ENCODE data around the gene DTNBP1. TPM values are rescaled to one million over a fixed set of nuclear protein-coding genes. Genes with fewer than 3 reads are reported as not detected.

Gene DTNBP1
- total and polyA plus RNA-seq, 2 of the 8 experiments (the other 6 are each of a cell fraction or from before 2014, with no cell fraction given) = 13.5 to 22.1 TPM

DNA sequence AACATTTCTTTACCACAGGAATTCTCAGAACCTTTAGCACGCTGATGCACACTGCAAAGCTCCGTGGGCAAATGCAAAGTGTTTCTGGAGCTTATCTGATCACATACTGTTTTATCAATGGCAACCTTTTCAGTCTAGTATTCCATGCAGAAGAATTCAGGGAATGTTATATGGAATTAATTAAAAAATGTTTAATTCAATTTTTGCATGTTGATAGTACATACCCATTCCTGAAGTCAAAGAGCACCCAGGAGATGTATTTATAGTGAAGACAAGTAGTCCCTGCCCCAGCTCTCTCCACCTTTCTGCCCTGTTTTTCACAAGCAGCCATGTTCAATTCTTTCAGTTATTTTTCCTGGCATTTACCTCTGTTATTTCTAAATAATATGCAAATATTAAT, 55.2 kb downstream of the DTNBP1 start (continued):
- TF ChIP-seq, protein P1, sequence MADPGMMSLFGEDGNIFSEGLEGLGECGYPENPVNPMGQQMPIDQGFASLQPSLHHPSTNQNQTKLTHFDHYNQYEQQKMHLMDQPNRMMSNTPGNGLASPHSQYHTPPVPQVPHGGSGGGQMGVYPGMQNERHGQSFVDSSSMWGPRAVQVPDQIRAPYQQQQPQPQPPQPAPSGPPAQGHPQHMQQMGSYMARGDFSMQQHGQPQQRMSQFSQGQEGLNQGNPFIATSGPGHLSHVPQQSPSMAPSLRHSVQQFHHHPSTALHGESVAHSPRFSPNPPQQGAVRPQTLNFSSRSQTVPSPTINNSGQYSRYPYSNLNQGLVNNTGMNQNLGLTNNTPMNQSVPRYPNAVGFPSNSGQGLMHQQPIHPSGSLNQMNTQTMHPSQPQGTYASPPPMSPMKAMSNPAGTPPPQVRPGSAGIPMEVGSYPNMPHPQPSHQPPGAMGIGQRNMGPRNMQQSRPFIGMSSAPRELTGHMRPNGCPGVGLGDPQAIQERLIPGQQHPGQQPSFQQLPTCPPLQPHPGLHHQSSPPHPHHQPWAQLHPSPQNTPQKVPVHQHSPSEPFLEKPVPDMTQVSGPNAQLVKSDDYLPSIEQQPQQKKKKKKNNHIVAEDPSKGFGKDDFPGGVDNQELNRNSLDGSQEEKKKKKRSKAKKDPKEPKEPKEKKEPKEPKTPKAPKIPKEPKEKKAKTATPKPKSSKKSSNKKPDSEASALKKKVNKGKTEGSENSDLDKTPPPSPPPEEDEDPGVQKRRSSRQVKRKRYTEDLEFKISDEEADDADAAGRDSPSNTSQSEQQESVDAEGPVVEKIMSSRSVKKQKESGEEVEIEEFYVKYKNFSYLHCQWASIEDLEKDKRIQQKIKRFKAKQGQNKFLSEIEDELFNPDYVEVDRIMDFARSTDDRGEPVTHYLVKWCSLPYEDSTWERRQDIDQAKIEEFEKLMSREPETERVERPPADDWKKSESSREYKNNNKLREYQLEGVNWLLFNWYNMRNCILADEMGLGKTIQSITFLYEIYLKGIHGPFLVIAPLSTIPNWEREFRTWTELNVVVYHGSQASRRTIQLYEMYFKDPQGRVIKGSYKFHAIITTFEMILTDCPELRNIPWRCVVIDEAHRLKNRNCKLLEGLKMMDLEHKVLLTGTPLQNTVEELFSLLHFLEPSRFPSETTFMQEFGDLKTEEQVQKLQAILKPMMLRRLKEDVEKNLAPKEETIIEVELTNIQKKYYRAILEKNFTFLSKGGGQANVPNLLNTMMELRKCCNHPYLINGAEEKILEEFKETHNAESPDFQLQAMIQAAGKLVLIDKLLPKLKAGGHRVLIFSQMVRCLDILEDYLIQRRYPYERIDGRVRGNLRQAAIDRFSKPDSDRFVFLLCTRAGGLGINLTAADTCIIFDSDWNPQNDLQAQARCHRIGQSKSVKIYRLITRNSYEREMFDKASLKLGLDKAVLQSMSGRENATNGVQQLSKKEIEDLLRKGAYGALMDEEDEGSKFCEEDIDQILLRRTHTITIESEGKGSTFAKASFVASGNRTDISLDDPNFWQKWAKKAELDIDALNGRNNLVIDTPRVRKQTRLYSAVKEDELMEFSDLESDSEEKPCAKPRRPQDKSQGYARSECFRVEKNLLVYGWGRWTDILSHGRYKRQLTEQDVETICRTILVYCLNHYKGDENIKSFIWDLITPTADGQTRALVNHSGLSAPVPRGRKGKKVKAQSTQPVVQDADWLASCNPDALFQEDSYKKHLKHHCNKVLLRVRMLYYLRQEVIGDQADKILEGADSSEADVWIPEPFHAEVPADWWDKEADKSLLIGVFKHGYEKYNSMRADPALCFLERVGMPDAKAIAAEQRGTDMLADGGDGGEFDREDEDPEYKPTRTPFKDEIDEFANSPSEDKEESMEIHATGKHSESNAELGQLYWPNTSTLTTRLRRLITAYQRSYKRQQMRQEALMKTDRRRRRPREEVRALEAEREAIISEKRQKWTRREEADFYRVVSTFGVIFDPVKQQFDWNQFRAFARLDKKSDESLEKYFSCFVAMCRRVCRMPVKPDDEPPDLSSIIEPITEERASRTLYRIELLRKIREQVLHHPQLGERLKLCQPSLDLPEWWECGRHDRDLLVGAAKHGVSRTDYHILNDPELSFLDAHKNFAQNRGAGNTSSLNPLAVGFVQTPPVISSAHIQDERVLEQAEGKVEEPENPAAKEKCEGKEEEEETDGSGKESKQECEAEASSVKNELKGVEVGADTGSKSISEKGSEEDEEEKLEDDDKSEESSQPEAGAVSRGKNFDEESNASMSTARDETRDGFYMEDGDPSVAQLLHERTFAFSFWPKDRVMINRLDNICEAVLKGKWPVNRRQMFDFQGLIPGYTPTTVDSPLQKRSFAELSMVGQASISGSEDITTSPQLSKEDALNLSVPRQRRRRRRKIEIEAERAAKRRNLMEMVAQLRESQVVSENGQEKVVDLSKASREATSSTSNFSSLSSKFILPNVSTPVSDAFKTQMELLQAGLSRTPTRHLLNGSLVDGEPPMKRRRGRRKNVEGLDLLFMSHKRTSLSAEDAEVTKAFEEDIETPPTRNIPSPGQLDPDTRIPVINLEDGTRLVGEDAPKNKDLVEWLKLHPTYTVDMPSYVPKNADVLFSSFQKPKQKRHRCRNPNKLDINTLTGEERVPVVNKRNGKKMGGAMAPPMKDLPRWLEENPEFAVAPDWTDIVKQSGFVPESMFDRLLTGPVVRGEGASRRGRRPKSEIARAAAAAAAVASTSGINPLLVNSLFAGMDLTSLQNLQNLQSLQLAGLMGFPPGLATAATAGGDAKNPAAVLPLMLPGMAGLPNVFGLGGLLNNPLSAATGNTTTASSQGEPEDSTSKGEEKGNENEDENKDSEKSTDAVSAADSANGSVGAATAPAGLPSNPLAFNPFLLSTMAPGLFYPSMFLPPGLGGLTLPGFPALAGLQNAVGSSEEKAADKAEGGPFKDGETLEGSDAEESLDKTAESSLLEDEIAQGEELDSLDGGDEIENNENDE (IDR thresholded peaks at IDR 0.05; ENCODE audit: insufficient replicate concordance, low read length) = no peak
- no peak for TF ChIP-seq NANOG (IDR thresholded peaks at IDR 0.05; ENCODE audit: insufficient read depth, low read depth, low read length, poor library complexity, severe bottlenecking)
- no peak for TF ChIP-seq CREB1 (IDR thresholded peaks at IDR 0.05)
- no peak for TF ChIP-seq EP300 (IDR thresholded peaks at IDR 0.05; ENCODE audit: borderline replicate concordance in 1 of 2, low read depth in 2 of 2, low read length in 2 of 2)
- TF ChIP-seq RNF2 (IDR thresholded peaks at IDR 0.05; ENCODE audit: borderline replicate concordance, low read depth, low read length, missing control alignments, poor library complexity, severe bottlenecking) = no peak
- no peak for TF ChIP-seq BACH1 (IDR thresholded peaks at IDR 0.05; ENCODE audit: low read length)
- TF ChIP-seq GTF2F1 (IDR thresholded peaks at IDR 0.05; ENCODE audit: borderline replicate concordance, low read depth, low read length) = no peak
- no peak for TF ChIP-seq MAFK (IDR thresholded peaks at IDR 0.05; ENCODE audit: low read depth, low read length)
